GM12878 (cell line): ENCODE results near the gene PRC1. TPM values are rescaled to one million over a fixed set of nuclear protein-coding genes. Genes with fewer than 3 reads are reported as not detected.
"Not testable (repeated sequence)": the region's sequence is repeated elsewhere in the genome, so short reads cannot be mapped to it uniquely, and the experiment has no call there.

ENCODE experiments used
- ATAC-seq: fragments of 200-7000 bp; cut with Tn5 transposase; 3 replicates; pipeline ENCODE4 v1.9.1; 2020; ENCODE audit warnings: mild to moderate bottlenecking, moderate library complexity
- BruUV-seq: library from RNA; stranded (reverse); fragments of 400-500 nt; replicated peaks from 2 replicates; lab custom pipeline; 2021; lab: Mats Ljungman, UMichigan
- CTCF ChIA-PET: fragments of 300-600 bp; sonication (Branson Sonifier 250); formaldehyde crosslinking; extraction: SDS; loops from one replicate; lab custom pipeline; 2021; ENCODE audit warnings: inconsistent platforms; lab: Yijun Ruan, JAX
- POLR2A ChIA-PET: fragments of 350-600 bp; formaldehyde crosslinking; extraction: SDS; loops from one replicate; lab custom pipeline; 2021; ENCODE audit warnings: inconsistent platforms; lab: Charles Lee
- RAD21 ChIA-PET: fragments of 300-600 bp; sonication (Branson Sonifier 250); formaldehyde crosslinking; loops from one replicate; lab custom pipeline; 2023; ENCODE audit warnings: antibody characterized with exemption; ENCODE audit not compliant: unreplicated experiment; lab: Charles Lee
- SMC1A ChIA-PET: fragments of 300-600 bp; sonication (Branson Sonifier 250); formaldehyde crosslinking; loops from one replicate; lab custom pipeline; 2023; ENCODE audit not compliant: unreplicated experiment, uncharacterized antibody; lab: Charles Lee
- DNase-seq: peaks from one replicate; pipeline ENCODE4 v3.0.0-alpha.2; 2011; ENCODE audit warnings: low read depth, low spot score
- FAIRE-seq: peaks from 3 replicates; lab custom pipeline; 2011; peaks lifted over from hg19 to GRCh38; lab: Jason Lieb, UNC
- H2AFZ ChIP-seq: 2 replicates; pipeline ENCODE4 v1.6.0; 2011; ENCODE audit warnings: low read depth, low read length, control low read depth; ENCODE audit not compliant: control insufficient read depth
- H3K27ac ChIP-seq: 2 replicates; pipeline ENCODE4 v1.5.1; 2011; ENCODE audit warnings: control low read depth; ENCODE audit not compliant: control insufficient read depth, insufficient read depth
- H3K27me3 ChIP-seq, 2 experiments: replicated peaks in 1 of 2; 2 replicates each; pipeline versions ENCODE4 v1.6.0 to v1.6.1; 2011; ENCODE audit warnings: low read length in 1 of 2; ENCODE audit not compliant: control insufficient read depth in 2 of 2, insufficient read depth in 2 of 2
- H3K36me3 ChIP-seq, 2 experiments: 2 replicates each; pipeline ENCODE4 v1.5.1; 2011; ENCODE audit warnings: low read length in 1 of 2; ENCODE audit not compliant: control insufficient read depth in 2 of 2, insufficient read depth in 2 of 2
- H3K4me1 ChIP-seq: 2 replicates; pipeline ENCODE4 v1.6.1; 2011; ENCODE audit warnings: mild to moderate bottlenecking, low read length, moderate library complexity, mixed read lengths; ENCODE audit not compliant: control insufficient read depth, insufficient read depth
- H3K4me2 ChIP-seq: 2 replicates; pipeline ENCODE4 v1.6.0; 2011; ENCODE audit warnings: control low read depth; ENCODE audit not compliant: control insufficient read depth, insufficient read depth
- H3K4me3 ChIP-seq: fragments of 200-600 bp; sonication (generic); 2 replicates; pipeline ENCODE4 v1.5.1; 2016
- H3K79me2 ChIP-seq: 2 replicates; pipeline ENCODE4 v1.6.0; 2011; ENCODE audit warnings: low read length; ENCODE audit not compliant: control insufficient read depth, insufficient read depth
- H3K9ac ChIP-seq: 2 replicates; pipeline ENCODE4 v1.8.0; 2011; ENCODE audit warnings: low read length, control low read depth, mixed read lengths; ENCODE audit not compliant: control insufficient read depth, insufficient read depth
- H3K9me3 ChIP-seq: replicated peaks from 3 replicates; pipeline ENCODE4 v1.5.1; 2011; ENCODE audit warnings: mild to moderate bottlenecking, low read length; ENCODE audit not compliant: control insufficient read depth, insufficient read depth
- H4K20me1 ChIP-seq: 2 replicates; pipeline ENCODE4 v1.6.0; 2011; ENCODE audit not compliant: control insufficient read depth, insufficient read depth
- ATF7 ChIP-seq: fragments of 450-650 bp; IDR thresholded peaks from 2 replicates; pipeline ENCODE4 v1.6.1; 2016; ENCODE audit warnings: low read depth, mild to moderate bottlenecking
- BHLHE40 ChIP-seq, 2 experiments: fragments of 450-650 bp in 1 of 2; IDR thresholded peaks; 2 replicates each; pipeline ENCODE4 v1.6.1; 2011 to 2017; ENCODE audit warnings: low read depth in 2 of 2, borderline replicate concordance in 1 of 2, improper control_type of control experiment in 1 of 2, low read length in 1 of 2, mild to moderate bottlenecking in 1 of 2
- CBX3 ChIP-seq: fragments of 200-600 bp; sonication (generic); IDR thresholded peaks from 2 replicates; pipeline ENCODE4 v1.6.1; 2016; ENCODE audit warnings: low read depth, borderline replicate concordance
- CBX5 ChIP-seq: sonication (generic); IDR thresholded peaks from 2 replicates; pipeline ENCODE4 v1.6.1; 2016; ENCODE audit warnings: low read depth, moderate library complexity, mild to moderate bottlenecking, inconsistent platforms
- E2F4 ChIP-seq: IDR thresholded peaks from 2 replicates; pipeline ENCODE4 v1.6.1; 2012; ENCODE audit warnings: low read depth, low read length, improper control_type of control experiment
- ETV6 ChIP-seq, 2 experiments: fragments of 450-650 bp in 1 of 2; IDR thresholded peaks in 1 of 2; conservative IDR thresholded peaks in 1 of 2; 2 replicates each; pipeline ENCODE4 v1.6.1; 2014; ENCODE audit warnings: antibody characterized with exemption in 1 of 2, borderline replicate concordance in 1 of 2, low read depth in 1 of 2, mild to moderate bottlenecking in 1 of 2, moderate library complexity in 1 of 2
- GATAD2B ChIP-seq: fragments of 450-650 bp; conservative IDR thresholded peaks from 2 replicates; pipeline ENCODE4 v1.6.1; 2017; ENCODE audit warnings: low read depth, mild to moderate bottlenecking, moderate library complexity
- IRF4 ChIP-seq: IDR thresholded peaks from 2 replicates; pipeline ENCODE4 v1.6.1; 2011; ENCODE audit warnings: low read depth, low read length
- KLF5 ChIP-seq: fragments of 450-650 bp; IDR thresholded peaks from 2 replicates; pipeline ENCODE4 v1.6.1; 2014; ENCODE audit warnings: mild to moderate bottlenecking; ENCODE audit not compliant: partially characterized antibody
- MEF2B ChIP-seq: fragments of 450-650 bp; IDR thresholded peaks from 2 replicates; pipeline ENCODE4 v1.6.1; 2018; ENCODE audit warnings: mild to moderate bottlenecking, moderate library complexity; ENCODE audit not compliant: partially characterized antibody, poor library complexity, severe bottlenecking
- MLLT1 ChIP-seq: fragments of 450-650 bp; IDR thresholded peaks from 2 replicates; pipeline ENCODE4 v1.6.1; 2016; ENCODE audit warnings: mild to moderate bottlenecking
- MYC ChIP-seq: IDR thresholded peaks from 2 replicates; pipeline ENCODE4 v1.6.1; 2011; ENCODE audit warnings: mild to moderate bottlenecking, low read length, moderate library complexity, inconsistent platforms; ENCODE audit not compliant: insufficient read depth, insufficient replicate concordance, insufficient read length, severe bottlenecking
- NBN ChIP-seq: fragments of 450-650 bp; IDR thresholded peaks from 2 replicates; pipeline ENCODE4 v1.6.1; 2016
- NR2C1 ChIP-seq: fragments of 450-650 bp; IDR thresholded peaks from 2 replicates; pipeline ENCODE4 v1.6.1; 2017; ENCODE audit warnings: antibody characterized with exemption, mild to moderate bottlenecking, moderate library complexity
- PAX5 ChIP-seq: IDR thresholded peaks from 2 replicates; pipeline ENCODE4 v1.6.1; 2011; ENCODE audit warnings: low read depth, low read length, borderline replicate concordance
- POLR2A ChIP-seq: IDR thresholded peaks from 2 replicates; pipeline ENCODE4 v1.6.1; 2011; ENCODE audit warnings: low read depth, mild to moderate bottlenecking, low read length
- POU2F2 ChIP-seq: IDR thresholded peaks from 3 replicates; pipeline ENCODE4 v1.6.1; 2011; ENCODE audit warnings: low read depth, mild to moderate bottlenecking, low read length, borderline replicate concordance
- TCF12 ChIP-seq: IDR thresholded peaks from 2 replicates; pipeline ENCODE4 v1.6.1; 2011; ENCODE audit warnings: low read depth, mild to moderate bottlenecking, low read length
- TCF3 ChIP-seq: IDR thresholded peaks from 2 replicates; pipeline ENCODE4 v1.6.1; 2012; ENCODE audit warnings: low read depth, mild to moderate bottlenecking, low read length, borderline replicate concordance; ENCODE audit not compliant: insufficient read depth
- YY1 ChIP-seq: IDR thresholded peaks from 2 replicates; pipeline ENCODE4 v1.6.1; 2011; ENCODE audit warnings: low read depth, mild to moderate bottlenecking, low read length
- WGBS: methylation state at CpG from one replicate; pipeline ENCODE4 v1.1.6; 2016; ENCODE audit warnings: low lambda C conversion rate; ENCODE audit not compliant: insufficient replicate concordance, insufficient coverage; ENCODE audit errors: missing lambda C conversion rate; 5-methylcytosine and 5-hydroxymethylcytosine counted together
- in situ Hi-C: fragments of 300-500 bp; cut with MboI; formaldehyde crosslinking; loops from 9 replicates; pipeline ENCODE4 v1.14.3; 2018; ENCODE audit warnings: mixed read lengths
- intact Hi-C: fragments of 100-400 bp; cut with micrococcal nuclease; formaldehyde crosslinking; loops from one replicate; pipeline ENCODE4 v1.14.2; 2022; ENCODE audit not compliant: unreplicated experiment
- polyA plus RNA-seq, 11 experiments: library from polyadenylated mRNA; depleted of rRNA in 4 of 11; unstranded in 6 of 11; stranded (reverse) in 5 of 11; fragments of >200 nt; fragmentation: Nextera tagmentation in 4 of 11; fragmentation: Illumina TruSeq in 1 of 11; extraction: Ambion mirVana in 4 of 11; extraction: Trizol in 1 of 11; gene quantifications; 1 replicate in 1 of 11; 2 replicates in 10 of 11; pipeline versions ENCODE4 v1.2.1 to v1.2.3, GENCODE V29; 2011 to 2016; ENCODE audit warnings: inconsistent platforms in 2 of 11, missing spikeins in 2 of 11, low read depth in 1 of 11
- total RNA-seq, 4 experiments: library from RNA; depleted of rRNA in 3 of 4; stranded (reverse); fragments of >200 nt in 3 of 4; fragmentation: Illumina TruSeq in 1 of 4; extraction: Trizol in 1 of 4; gene quantifications; 2 replicates each; pipeline versions ENCODE4 v1.2.1 to v1.2.3, GENCODE V29; 2013 to 2021

PRC1 gene
- total and polyA plus RNA-seq, 10 of the 15 experiments (the other 5 are each of a cell fraction or from before 2014, with no cell fraction given) = 100 to 241 (median 131) TPM

- TF ChIP-seq E2F4 (no peak), NBN (no peak), CBX3 (no peak), KLF5 (no peak), MEF2B (peak; percentile 59), GATAD2B (no peak), MYC (no peak), CBX5 (no peak), PAX5 (no peak)
These were observed 70.0 kb downstream of the PRC1 start (continued) for GRCh38 chr15:90924375-90924774.

- POLR2A ChIA-PET = interaction anchor here (0.6 to 4.6 kb wide), 4 partner anchors 10 to 255 kb away, joined by 3 to 42 read pairs (median 18); partner anchors contain the start of genes HDDC3, MAN2A2 and UNC45A
- peak overlapping the region; percentile 30 for H3K27ac ChIP-seq
- H3K4me3 ChIP-seq, H2AFZ ChIP-seq, H3K4me2 ChIP-seq, BruUV-seq, H4K20me1 ChIP-seq, DNase-seq, H3K27me3 ChIP-seq, H3K9me3 ChIP-seq, H3K79me2 ChIP-seq, in situ Hi-C loops: not testable (repeated sequence)
- peak overlapping the region; percentile 41; the same call in 1 of the 2 replicates for H3K9ac ChIP-seq
- SMC1A ChIA-PET = interaction anchor here (1.1 to 2.1 kb wide), 6 partner anchors 10 to 37 kb away, joined by 3 to 9 read pairs (median 6); partner anchors contain the start of genes HDDC3, MAN2A2 and UNC45A
- ATAC-seq (peak; percentile 86), FAIRE-seq (peak; percentile 78)
- RAD21 ChIA-PET = interaction anchor here (0.6 to 4.5 kb wide), 3 partner anchors 11 to 20 kb away, joined by 3 to 40 read pairs (median 36); partner anchors contain the start of genes HDDC3, MAN2A2 and UNC45A
- 66% methylated on average over 7 of the region's 7 CpGs for WGBS
- peaks cover 17 to 24% of the 10 kb centered on the region in 2 experiments; a peak in 3 of 4 replicates for H3K36me3 ChIP-seq
- CTCF ChIA-PET = interaction anchor here (0.5 to 18.1 kb wide), 6 partner anchors 10 to 625 kb away, joined by 3 to 480 read pairs (median 4); partner anchors contain the start of genes HDDC3, MAN2A2 and UNC45A
- peaks cover 29% of the 10 kb centered on the region for H3K4me1 ChIP-seq
- intact Hi-C loops = loop anchor here (2.0 kb wide), 1 partner anchor 20 kb away; the partner anchor contains the start of gene MAN2A2
- TF ChIP-seq YY1 = peak; percentile 28; the same call in 1 of the 2 replicates
- TF ChIP-seq NR2C1 = peak; percentile 44
- peak; percentile 27; the same call in 1 of the 2 replicates for TF ChIP-seq NBN
- peak; percentile 75; the same call in 1 of the 2 replicates for TF ChIP-seq MLLT1
- peak; percentile 31; the same call in 1 of the 3 replicates for TF ChIP-seq POU2F2
- 0 out of 2 replicates have a peak, but pooled peaks have one; percentile 27 for TF ChIP-seq POLR2A
- TF ChIP-seq IRF4 = 0 out of 2 replicates have a peak, but pooled peaks have one; percentile 23
- TF ChIP-seq TCF12 = peak; percentile 48; the same call in 1 of the 2 replicates
- TF ChIP-seq ATF7 = 0 out of 2 replicates have a peak, but pooled peaks have one; percentile 22
- 0 out of 2 replicates have a peak, but pooled peaks have one; percentile 33 for TF ChIP-seq TCF3
- TF ChIP-seq ETV6 (conservative IDR thresholded peaks at IDR 0.05 in 1 of 2, IDR thresholded peaks at IDR 0.05 in 1 of 2; ENCODE audit: borderline replicate concordance in 1 of 2, low read depth in 1 of 2) = peak in 1 of 2 experiments; percentile 14; a peak in 1 of 4 replicates
- TF ChIP-seq BHLHE40 (IDR thresholded peaks at IDR 0.05; ENCODE audit: borderline replicate concordance in 1 of 2, low read depth in 2 of 2, low read length in 1 of 2) = peak in 1 of 2 experiments; percentile 6; a peak in 1 of 4 replicates
These were observed 71.5 kb downstream of the PRC1 start for GRCh38 chr15:90922712-90923322.
